ENCODE results near the gene ST6GALNAC4. TPM values are rescaled to one million over a fixed set of nuclear protein-coding genes. Genes with fewer than 3 reads are reported as not detected.

ST6GALNAC4 gene
- total and polyA plus RNA-seq, 9 of the 15 experiments (the other 6 are each of a cell fraction or from before 2014, with no cell fraction given) = 2.6 to 43.1 (median 15.4) TPM

- TF ChIP-seq RNF219 (CRISPR knock-in tag; IDR thresholded peaks at IDR 0.05) (no peak), NFE2L1 (tag; IDR thresholded peaks at IDR 0.05; ENCODE audit: borderline replicate concordance, low read depth) (no peak), TSC22D4 (tag; IDR thresholded peaks at IDR 0.05) (no peak), ZNF696 (CRISPR knock-in tag; conservative IDR thresholded peaks at IDR 0.05) (no peak), ARNT (IDR thresholded peaks at IDR 0.05) (no peak), ZC3H8 (IDR thresholded peaks at IDR 0.05) (no peak), RBM17 (IDR thresholded peaks at IDR 0.05; ENCODE audit: borderline replicate concordance, low read depth, low read length) (no peak), POLR2B (IDR thresholded peaks at IDR 0.05; ENCODE audit: low read depth, partially characterized antibody) (peak; percentile 52), FOXA1 (IDR thresholded peaks at IDR 0.05; ENCODE audit: borderline replicate concordance) (no peak), U2AF2 (optimal IDR thresholded peaks at IDR 0.05; ENCODE audit: low read depth, low read length) (no peak), ZNF232 (CRISPR knock-in tag; IDR thresholded peaks at IDR 0.05) (no peak), ZNF644 (tag; IDR thresholded peaks at IDR 0.05; ENCODE audit: low read depth) (no peak), UBTF (IDR thresholded peaks at IDR 0.05; ENCODE audit: borderline replicate concordance in 1 of 2, low read depth in 2 of 2, low read length in 2 of 2) (no peak), SP1 (CRISPR knock-in tag; IDR thresholded peaks at IDR 0.05) (peak; percentile 96), NKRF (IDR thresholded peaks at IDR 0.05; ENCODE audit: borderline replicate concordance) (no peak), NBN (IDR thresholded peaks at IDR 0.05; ENCODE audit: low read depth) (no peak), HDAC2 (IDR thresholded peaks at IDR 0.05) (no peak), ELK3 (CRISPR knock-in tag; IDR thresholded peaks at IDR 0.05) (no peak), CEBPB (tag; IDR thresholded peaks at IDR 0.05) (no peak), NFATC3 (IDR thresholded peaks at IDR 0.05) (no peak), DNMT1 (IDR thresholded peaks at IDR 0.05) (no peak), NCOA6 (IDR thresholded peaks at IDR 0.05) (no peak)
Measured at GRCh38 chr9:127930231-127931091, 13.6 kb upstream of the ST6GALNAC4 start, which contains the start of gene PIP5KL1 (continued).
